Rectal smooth muscle tissue (tissue), 1 donor: ENCODE data around the gene TRIM51.
"Not testable (repeated sequence)": the region's sequence is repeated elsewhere in the genome, so short reads cannot be mapped to it uniquely, and the experiment has no call there.

Source experiments
- H3K27ac ChIP-seq: one replicate; pipeline ENCODE4 v1.7.0; 2013; ENCODE audit warnings: low read depth, low read length, inconsistent platforms
- H3K27me3 ChIP-seq: one replicate; pipeline ENCODE4 v1.7.0; 2013; ENCODE audit warnings: low read length; ENCODE audit not compliant: control insufficient read depth, insufficient read depth
- H3K36me3 ChIP-seq: one replicate; pipeline ENCODE4 v1.7.0; 2013; ENCODE audit warnings: low read length; ENCODE audit not compliant: control insufficient read depth, insufficient read depth
- H3K4me1 ChIP-seq: one replicate; pipeline ENCODE4 v1.7.0; 2013; ENCODE audit warnings: low read length; ENCODE audit not compliant: control insufficient read depth, insufficient read depth
- H3K4me3 ChIP-seq: one replicate; pipeline ENCODE4 v1.7.0; 2013; ENCODE audit warnings: low read length
- H3K9ac ChIP-seq: one replicate; pipeline ENCODE4 v1.7.0; 2013; ENCODE audit warnings: low read length

Gene TRIM51

GRCh38 chr11:55882997-55883396 is at the start of gene TRIM51:
TSS of gene TRIM51 (plus strand) at chr11:55883297. CDS start at chr11:55885429, 2,132 bp downstream.
- not testable (repeated sequence) for H3K9ac ChIP-seq, H3K4me1 ChIP-seq, H3K27me3 ChIP-seq, H3K4me3 ChIP-seq, H3K36me3 ChIP-seq, H3K27ac ChIP-seq

DNA sequence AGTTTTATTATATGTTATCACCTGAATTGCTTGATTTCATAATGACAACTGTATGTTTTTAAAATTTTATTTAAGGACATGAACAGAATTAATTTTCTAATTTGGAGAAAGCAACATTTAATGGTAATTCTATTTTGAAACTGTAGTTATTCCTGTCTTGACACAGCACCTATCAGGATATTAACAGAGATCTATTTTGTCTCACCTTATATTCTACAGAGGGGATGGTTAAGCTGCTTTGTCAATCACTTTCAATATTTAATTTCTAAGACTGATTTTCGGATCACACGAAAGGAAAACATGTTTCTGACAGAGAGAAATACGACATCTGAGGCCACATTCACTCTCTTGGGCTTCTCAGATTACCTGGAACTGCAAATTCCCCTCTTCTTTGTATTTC is 44.6 kb upstream of the TRIM51 start, which contains the start of gene OR5D16:
TSS of gene OR5D16 (plus strand) at position 301 of the 400 bp plus-strand sequence. CDS start at position 301, 0 bp downstream.
- no peak within 1 kb of the TSS for H3K4me3 ChIP-seq
- H3K27me3 ChIP-seq: no peaks in the 10 kb centered on the region
- H3K27ac ChIP-seq: no peak within 1 kb of the TSS
- H3K36me3 ChIP-seq: no peaks in the 10 kb centered on the region
- no peak within 1 kb of the TSS for H3K9ac ChIP-seq
- H3K4me1 ChIP-seq: no peaks in the 10 kb centered on the region

DNA sequence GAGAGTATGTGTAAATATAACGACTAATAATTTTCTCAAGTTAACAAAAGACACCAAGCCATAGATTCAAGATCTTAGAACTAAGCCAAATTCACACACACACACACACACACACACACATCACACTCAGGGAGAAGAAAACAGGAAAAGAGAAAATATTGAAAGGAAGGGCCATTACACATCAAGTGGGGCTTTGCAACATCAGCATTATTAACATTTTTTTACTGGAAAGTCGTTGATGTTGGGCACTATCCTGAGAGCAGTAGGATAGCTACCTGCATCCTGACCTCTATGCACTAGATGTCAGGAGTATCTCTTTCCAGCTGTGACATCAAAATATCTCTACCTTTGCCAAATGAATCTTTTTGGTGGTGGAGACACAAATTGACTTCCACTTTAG is 35.6 kb upstream of the TRIM51 start:
- Histone ChIP-seq H3K36me3 (no peaks in the 10 kb centered on the region), H3K9ac (no peak overlapping the region), H3K4me1 (no peaks in the 10 kb centered on the region), H3K27ac (no peak overlapping the region), H3K4me3 (no peak overlapping the region), H3K27me3 (no peaks in the 10 kb centered on the region)

GRCh38 chr11:55849037-55849436 is 34.1 kb upstream of the TRIM51 start:
- H3K27me3 ChIP-seq: no peaks in the 10 kb centered on the region
- H3K36me3 ChIP-seq: no peaks in the 10 kb centered on the region
- no peak overlapping the region for H3K27ac ChIP-seq
- H3K9ac ChIP-seq: no peak overlapping the region
- H3K4me3 ChIP-seq: no peak overlapping the region
- H3K4me1 ChIP-seq: no peaks in the 10 kb centered on the region

DNA sequence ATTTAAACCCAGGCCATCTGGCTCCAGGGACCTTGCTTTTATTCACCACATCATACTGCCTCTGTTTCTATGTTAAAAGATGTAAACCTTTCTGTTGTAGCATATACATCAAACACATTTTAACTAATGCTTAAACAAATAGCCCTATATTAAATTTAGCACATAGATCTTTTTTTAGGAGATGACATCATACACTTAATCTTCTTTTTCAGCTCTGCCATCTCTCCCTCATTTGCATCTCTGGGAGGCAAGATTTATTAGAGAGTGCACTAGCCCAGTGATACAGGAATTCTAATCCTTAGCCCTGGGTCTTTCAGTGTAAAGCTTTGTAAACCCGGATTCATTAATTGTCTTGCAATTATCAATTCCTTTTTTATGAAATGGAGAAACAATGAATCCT is 31.0 kb upstream of the TRIM51 start:
- H3K9ac ChIP-seq: no peak overlapping the region
- no peaks in the 10 kb centered on the region for H3K27me3 ChIP-seq
- H3K36me3 ChIP-seq: no peaks in the 10 kb centered on the region
- no peaks in the 10 kb centered on the region for H3K4me1 ChIP-seq
- H3K4me3 ChIP-seq: no peak overlapping the region
- no peak overlapping the region for H3K27ac ChIP-seq

DNA sequence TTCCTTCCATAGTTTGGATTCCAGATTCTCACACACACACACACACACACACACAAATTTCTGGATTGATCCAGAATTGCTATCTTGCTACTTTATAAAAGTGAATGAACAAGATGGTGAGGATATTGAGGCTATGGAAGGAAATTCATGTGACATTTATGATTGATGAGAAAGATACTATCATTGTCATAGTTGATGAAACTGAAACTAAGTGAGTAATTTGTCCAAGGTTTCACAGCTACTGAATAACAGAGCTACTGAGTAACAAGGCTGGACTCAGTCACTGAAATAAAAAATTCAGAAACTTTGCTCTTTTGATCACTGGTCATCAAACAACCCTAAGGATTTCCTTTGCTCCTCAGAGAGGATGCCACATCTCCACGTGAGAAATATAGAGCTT is 28.4 kb upstream of the TRIM51 start:
- Histone ChIP-seq H3K27ac (no peak overlapping the region), H3K4me1 (no peaks in the 10 kb centered on the region), H3K36me3 (no peaks in the 10 kb centered on the region), H3K4me3 (no peak overlapping the region), H3K27me3 (no peaks in the 10 kb centered on the region), H3K9ac (no peak overlapping the region)

- H3K4me1 ChIP-seq, H3K9ac ChIP-seq, H3K36me3 ChIP-seq, H3K4me3 ChIP-seq, H3K27ac ChIP-seq, H3K27me3 ChIP-seq: not testable (repeated sequence)
Observed at GRCh38 chr11:55867354-55867753, 15.7 kb upstream of the TRIM51 start.

GRCh38 chr11:55872731-55873130 is 10.4 kb upstream of the TRIM51 start:
- H3K9ac ChIP-seq, H3K27me3 ChIP-seq, H3K4me1 ChIP-seq, H3K27ac ChIP-seq, H3K4me3 ChIP-seq, H3K36me3 ChIP-seq: not testable (repeated sequence)

- H3K4me3 ChIP-seq, H3K27ac ChIP-seq: not testable (repeated sequence)
Observed at GRCh38 chr11:55873146-55873545, 10.0 kb upstream of the TRIM51 start.

DNA sequence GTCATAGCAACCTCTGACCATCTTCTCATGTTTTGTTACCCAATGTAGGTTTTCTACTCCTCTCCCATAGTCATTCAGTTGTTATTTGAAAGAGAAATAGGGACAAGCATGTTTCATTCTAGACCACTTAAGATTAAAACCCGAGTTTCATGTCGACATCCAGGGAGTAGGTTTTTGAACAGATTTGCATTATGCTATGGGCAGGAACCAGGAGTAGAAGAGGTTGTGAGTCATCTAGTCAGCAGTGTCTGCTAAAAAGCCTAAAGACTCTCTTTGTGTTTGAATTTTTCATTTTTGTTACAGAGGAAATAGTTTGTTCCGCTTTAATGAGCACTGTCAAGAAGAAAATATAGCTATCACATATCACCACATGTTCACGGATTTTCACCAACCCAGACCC is 1.9 kb downstream of the TRIM51 start:
- not testable (repeated sequence) for H3K4me1 ChIP-seq, H3K36me3 ChIP-seq, H3K27me3 ChIP-seq, H3K4me3 ChIP-seq, H3K9ac ChIP-seq, H3K27ac ChIP-seq

More at GRCh38 chr11:55873146-55873545, 10.0 kb upstream of the TRIM51 start:
- not testable (repeated sequence) for H3K36me3 ChIP-seq, H3K4me1 ChIP-seq, H3K27me3 ChIP-seq, H3K9ac ChIP-seq

GRCh38 chr11:55885481-55885880 is 2.4 kb downstream of the TRIM51 start:
- not testable (repeated sequence) for H3K36me3 ChIP-seq, H3K9ac ChIP-seq, H3K4me1 ChIP-seq, H3K4me3 ChIP-seq, H3K27ac ChIP-seq, H3K27me3 ChIP-seq

DNA sequence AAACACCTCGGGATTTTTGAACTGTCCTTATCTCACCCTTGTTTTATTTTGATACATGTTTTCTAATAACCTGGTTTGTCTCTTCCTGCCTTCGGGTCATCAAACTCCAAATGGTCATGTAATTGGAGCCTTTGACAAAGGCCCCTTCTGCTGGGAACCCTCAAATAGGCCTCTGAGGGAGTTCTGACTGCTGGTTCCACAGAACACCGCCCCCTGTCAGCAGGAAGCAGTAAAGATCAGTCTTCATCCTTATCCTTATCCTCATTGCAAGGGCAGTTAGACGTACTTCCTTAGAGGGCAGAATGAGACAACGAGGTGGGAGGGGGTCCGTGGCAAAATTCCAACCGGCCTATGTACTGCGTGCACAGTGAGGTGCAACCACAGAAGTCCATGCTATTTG is 12.1 kb downstream of the TRIM51 start:
- H3K36me3 ChIP-seq: no peaks in the 10 kb centered on the region
- no peak overlapping the region for H3K27ac ChIP-seq
- H3K9ac ChIP-seq: no peak overlapping the region
- H3K27me3 ChIP-seq: no peaks in the 10 kb centered on the region
- no peaks in the 10 kb centered on the region for H3K4me1 ChIP-seq
- H3K4me3 ChIP-seq: no peak overlapping the region

DNA sequence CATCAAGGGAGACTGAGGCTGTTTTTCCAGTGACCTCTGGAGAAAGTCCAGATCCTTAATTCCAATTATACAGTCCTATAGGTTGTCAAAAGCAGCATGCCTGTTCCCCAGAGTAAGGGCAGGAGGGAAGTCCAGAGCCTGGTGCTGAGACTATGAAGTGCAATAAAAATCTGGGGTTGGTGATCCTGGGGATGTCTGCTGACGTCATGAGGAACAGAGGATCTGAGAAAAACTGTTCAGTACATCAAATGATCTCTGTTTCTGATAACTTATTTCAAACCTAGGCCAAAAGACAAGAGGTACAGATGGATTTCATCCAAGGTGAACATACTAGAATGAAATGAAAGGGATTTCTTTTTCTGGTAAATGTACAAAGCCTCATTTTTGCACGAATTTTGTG is 19.2 kb downstream of the TRIM51 start:
- no peaks in the 10 kb centered on the region for H3K27me3 ChIP-seq
- no peak overlapping the region for H3K27ac ChIP-seq
- H3K4me1 ChIP-seq: no peaks in the 10 kb centered on the region
- no peak overlapping the region for H3K4me3 ChIP-seq
- no peak overlapping the region for H3K9ac ChIP-seq
- H3K36me3 ChIP-seq: no peaks in the 10 kb centered on the region
